NCI-H2107 treated with DMSO at 0.1 percent for 48 hours (cell line): ENCODE data around the gene SHBG.
A peak's percentile ranks its signal among the peaks of the same experiment; 100 is the strongest.
"Not testable (repeated sequence)": the region's sequence is repeated elsewhere in the genome, so short reads cannot be mapped to it uniquely, and the experiment has no call there.

Experiments
- DNase-seq: peaks from one replicate; lab custom pipeline; 2025; ENCODE audit not compliant: unreplicated experiment; lab: John Stamatoyannopoulos, UW

SHBG gene

DNA sequence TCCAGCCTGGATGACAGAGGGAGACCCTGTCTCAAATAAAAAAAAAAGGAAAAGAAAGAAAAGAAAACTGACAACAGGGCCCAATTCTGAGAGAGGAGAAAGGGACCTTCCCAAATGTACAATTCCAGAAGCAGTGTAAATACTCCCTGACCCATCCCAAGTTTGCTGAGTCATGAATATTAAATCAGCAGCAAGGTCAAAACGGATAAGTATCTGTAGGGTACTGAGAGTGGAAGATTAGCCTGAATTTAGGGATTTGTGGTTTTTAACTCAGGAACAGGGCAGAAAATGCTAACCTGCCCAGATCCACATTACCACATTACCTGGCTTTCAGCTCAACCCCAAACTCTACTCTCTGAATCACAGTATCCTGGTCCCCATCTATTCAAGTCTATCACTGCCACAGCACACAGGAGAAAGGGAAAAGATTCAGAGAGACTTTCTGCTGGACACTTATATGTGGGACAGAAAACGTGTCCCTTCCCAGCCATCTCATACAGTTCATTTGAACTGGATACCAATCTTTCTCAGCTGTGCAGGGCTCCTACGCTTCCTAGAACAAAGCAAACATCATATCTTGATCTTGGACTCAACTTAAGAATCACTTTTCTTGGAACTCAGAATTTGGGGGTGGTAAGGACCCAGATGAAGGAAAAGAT lies 18.2 kb upstream of the SHBG start:
- no peak for DNase-seq

DNA sequence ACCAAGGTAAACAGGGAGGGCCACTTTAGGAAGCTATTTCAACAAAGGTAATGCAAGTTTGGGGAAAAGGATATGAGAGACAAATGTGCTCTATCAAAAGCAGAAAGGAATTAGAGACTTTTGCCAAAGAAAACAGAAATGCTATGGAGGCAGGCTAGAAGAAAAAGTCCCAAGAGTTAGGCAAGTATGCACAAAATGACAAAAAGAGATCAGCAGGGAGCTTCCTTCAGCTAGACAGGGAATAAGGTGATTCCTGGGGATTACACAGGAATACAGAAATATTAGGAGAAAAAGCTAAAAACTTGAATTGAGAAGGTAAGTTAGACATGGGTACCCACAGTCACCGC lies 17.7 kb upstream of the SHBG start:
- DNase-seq: no peak

DNA sequence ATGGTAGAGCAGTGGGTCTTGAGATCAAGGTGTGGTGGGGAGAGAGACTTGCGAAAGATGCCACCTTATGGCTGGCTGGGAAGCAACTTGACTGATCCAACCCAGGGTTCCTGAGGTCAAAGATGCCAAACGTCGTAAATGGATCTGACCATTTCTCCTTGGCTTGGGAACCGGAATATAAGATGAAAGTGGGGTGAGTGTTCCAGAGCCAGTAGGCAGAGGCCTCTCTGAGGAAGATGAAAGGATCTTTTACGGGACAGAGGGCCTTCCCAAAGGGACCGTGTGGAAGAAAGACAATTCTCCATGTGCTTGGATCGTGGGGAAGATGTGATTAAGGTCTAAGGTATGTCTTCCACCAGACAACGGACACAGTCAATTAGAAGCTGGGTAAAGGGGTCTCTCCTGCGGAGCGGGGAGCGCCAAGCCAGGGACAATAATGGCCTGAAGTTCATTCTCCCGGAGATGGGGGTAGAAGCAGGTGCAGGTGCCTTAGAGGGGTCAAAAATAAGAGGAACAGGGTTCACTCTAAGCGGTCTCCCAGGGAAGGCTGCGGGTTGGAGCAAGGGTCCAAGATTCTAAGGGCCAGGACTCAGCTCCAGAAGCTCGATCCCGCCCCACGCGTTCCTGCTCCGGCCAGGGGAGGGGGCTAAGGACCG lies 16.0 kb upstream of the SHBG start:
- DNase-seq: no peak

DNA sequence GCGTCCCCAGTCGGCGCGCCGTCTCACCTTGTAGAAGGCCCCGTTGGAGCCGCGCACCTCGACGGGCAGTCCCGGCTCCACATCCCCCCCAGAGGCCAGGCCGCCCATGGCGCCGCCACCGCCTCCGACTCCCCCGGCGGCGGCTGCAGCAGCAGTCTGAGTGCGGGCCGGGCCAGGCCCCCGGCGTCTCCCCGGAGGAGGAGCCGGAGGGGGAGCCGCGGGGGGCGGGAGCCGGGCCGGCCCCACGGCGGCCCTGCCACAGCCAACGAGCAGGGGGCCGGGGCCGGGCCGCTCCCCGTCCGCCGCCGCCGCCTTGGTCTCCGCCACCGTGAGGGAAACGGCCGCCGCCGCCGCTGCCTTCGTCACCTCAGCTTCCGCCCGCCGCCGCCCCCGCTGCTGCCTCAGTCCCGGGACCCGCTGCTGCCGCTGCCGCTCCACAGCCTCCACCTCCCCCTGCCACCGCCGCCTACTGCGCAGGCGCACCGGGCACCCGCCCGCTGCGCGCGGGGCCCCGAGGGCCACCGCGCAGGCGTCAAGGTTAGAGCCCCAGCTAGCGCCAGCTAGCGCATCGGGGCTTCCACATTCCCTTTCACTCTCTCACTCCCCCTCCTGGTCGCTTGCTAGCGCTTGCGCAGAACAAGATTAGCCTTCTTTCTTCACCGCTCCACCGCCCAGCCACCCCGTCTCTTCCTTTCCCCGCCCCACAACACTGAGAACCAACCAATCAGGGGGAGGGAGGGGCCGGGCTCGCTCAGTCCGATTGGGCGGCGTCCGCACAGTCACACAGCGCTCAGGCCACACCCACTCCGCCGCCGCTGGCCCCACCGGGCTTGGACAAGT lies 15.3 kb upstream of the SHBG start, which contains the start of gene FXR2:
Gene FXR2 (minus strand): TSS at position 473 of the 840 bp plus-strand sequence. CDS start 365 bp downstream, at position 108.
- peak; percentile 94 for DNase-seq

DNA sequence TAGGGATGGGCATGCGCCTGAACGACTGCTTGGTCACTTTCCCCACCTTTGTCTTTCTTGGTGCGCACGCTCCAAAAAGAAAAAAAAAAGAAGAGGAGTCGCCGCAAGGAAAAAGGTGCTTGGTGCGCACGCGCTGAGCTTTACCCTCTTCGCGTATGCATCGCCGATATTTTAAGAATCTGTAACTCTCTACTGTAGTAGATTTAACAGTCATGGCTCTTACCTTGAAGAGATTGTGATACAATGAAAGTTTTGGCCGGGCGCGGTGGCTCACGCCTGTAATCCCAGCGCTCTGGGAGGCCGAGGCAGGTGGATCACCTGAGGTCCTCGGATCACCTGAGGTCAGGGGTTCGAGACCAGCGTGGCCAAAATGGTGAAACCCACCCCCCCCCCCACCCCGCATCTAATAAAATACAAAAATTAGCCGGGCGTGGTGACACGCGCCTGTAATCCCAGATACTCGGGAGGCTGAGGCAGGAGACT lies 14.6 kb upstream of the SHBG start:
- no peak for DNase-seq

DNA sequence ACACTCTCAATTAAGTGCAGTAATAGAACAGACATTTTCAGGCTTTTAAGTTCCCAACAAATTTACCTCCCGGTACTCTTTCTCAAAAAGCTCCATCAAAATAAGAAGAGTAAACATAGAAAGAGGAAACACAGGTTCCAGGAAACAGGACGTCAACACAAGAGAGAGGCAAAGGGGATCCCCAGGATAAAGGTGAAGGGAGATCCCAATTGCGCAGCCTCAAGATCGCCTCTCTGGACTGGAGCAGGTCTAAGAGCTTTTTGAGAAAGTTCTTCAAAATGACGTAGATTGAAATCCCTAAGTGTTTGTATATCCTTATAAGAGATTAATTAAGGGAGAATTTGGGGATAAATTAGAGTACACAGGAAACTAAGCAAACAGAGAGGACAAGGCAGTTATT lies 11.3 kb upstream of the SHBG start:
- no peak for DNase-seq

DNA sequence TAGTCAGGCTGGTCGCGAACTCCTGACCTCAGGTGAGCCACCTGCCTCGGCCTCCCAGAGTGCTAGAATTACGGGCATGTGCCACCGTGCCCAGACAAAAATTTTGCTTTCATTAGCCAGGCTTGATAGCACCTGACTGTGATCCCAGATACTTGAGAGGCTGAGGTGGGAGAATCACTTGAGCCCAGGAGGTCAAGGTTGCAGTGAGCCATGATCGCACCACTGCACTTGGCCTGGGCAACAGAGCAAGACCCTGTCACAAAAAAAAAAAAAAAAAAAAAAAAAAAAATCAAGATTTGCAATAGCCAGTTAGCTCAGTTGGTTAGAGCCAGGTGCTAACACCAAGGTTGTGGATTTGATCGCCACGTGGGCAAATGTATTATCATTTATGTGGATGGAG lies 9.1 kb upstream of the SHBG start:
- no peak for DNase-seq

DNA sequence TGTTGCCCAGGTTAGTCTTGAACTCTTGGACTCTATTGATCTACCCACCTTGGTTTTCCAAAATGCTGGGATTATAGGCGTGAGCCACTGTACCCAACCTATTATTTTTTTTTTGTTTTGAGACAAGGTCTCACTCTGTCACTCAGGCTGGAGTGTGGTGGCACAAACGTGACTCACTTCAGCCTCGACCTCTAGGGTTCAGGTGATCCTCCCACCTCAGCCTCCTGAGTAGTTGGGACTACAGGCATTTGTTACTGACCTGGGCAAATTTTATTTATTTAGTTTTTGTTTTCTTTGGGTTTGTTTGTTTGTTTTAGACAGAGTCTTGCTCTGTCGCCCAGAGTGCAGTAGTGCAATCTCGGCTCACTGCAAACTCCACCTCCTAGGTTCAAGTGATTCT lies 6.3 kb upstream of the SHBG start:
- no peak for DNase-seq

DNA sequence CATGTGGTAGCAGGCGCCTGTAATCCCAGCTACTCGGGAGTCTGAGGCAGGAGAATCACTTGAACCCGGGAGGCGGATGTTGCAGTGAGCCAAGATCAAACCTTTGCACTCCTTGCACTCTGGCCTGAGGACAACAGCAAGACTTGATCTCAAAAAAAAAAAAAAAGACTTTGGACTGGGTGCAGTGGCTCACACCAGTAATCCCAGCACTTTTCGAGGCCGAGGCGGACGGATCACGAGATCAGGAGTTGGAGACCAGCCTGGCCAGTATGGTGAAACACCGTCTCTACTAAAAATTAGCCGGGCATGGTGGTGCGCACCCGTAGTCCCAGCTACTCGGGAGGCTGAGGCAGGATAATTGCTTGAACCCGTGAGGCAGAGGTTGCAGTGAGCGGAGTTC lies 4.2 kb upstream of the SHBG start:
- DNase-seq: not testable (repeated sequence)

DNA sequence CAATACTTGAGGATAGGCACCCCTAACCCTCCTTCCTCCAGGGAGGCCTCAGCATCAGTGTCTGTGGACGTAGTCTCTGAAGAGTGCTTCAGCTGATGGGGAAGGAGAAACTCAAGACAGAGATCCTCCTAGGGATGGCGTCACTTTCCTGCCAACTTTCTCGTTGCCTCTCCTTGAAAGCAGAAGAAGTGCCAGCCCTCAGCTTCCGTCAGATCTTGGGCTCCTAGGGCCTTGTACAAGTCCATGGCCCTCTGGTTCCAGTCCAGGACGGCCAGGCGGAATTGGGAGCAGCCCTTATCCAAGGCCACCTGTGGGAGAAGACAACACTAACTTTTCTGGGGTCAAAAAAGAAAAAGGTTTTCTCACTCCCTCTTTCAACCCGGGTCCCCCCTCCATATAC lies 3.6 kb upstream of the SHBG start:
- no peak for DNase-seq

DNA sequence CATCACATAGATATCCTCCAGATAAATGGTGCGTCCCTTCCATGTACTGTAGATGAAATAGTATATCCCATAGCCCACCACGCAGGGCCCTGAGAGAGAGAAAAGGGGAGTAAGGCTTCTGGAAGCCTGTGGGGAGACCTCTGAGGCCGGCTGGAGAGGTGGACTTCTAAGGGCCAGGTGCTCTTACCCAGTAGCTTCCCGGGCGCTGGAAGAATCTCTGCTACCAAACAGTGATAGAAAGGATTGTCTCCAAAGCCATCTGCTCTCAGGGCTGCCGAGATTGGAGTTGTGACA lies 3.0 kb upstream of the SHBG start:
- DNase-seq: no peak

DNA sequence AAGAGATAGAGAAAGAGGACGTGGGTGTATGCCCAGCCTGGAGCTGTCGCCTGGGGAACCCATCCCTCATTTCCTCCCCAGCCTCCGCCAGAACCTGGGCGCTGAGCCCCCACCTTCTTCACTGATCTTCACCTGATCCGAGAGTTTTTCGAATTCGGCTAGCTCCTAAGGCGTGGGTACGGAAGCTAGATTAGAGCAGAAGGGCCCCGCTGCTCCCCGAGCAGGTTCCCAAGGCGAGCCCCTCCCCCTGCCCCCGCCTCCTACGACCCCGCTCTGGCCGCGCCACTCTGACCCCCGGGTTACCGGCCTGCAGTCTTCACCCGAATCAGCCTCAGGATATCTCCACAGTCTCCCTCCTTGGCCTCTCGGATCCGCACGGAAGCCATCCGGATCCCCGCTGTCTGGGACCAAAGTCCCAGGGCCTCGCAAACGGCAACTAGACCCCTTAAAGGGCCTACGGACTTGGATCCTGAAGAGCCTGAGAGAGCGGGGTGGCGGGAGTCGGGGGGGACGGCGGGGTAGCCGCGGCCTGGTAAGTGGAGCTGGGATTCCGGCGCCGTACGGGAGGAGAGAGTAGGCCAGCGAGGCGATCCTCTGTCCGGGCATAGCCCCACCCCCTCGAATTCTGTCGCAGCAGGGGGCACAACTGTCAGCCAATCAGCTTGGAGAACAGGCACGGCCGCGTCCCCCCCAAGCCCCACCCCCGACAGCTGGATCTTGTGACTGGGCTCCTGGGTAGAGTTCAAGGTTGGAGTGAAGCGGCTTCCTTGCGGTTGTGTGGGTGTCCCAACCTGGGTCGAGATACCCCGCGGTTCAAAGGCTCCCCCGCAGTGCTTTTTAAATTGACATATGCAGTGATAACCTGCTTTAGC lies 2.4 kb upstream of the SHBG start, which contains the start of gene SAT2:
Gene SAT2 (minus strand): TSS at position 572 of the 872 bp plus-strand sequence. CDS start 186 bp downstream, at position 386.
- DNase-seq: peak; percentile 18

DNA sequence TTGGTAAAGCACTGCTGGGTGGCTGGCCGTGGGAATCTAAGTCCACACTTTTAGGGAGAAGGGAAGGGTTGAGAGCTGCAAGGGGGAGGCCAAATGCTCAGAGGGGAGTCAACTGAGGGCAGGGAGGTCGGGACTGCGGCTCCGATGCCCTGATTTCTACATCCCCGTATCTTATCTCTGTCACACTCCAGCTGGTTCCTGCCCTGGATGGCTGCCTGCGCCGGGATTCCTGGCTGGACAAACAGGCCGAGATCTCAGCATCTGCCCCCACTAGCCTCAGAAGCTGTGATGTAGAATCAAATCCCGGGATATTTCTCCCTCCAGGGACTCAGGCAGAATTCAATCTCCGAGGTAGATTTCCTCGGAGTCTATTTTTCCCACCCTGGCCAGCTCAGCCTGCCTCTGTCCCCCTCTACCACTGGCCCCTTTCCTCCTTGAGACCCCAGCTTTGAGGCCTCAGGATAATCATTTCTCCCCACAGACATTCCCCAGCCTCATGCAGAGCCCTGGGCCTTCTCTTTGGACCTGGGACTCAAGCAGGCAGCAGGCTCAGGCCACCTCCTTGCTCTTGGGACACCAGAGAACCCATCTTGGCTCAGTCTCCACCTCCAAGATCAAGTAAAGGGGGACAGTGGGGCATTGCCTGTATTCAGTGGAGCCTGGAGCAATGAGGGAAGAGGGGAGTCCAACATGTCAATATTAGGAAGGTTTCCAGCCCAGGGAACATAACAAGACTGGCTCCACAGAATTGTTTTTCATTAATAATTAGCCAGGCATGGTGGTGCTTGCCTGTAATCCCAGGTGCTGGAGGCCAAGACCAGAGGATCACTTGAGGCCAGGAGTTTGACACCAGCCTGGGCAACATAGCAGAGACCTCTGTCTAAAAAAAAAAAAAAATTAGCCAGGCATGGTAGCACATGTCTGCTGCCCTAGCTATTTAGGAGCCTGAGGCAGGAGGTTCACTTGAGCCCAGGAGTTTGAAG lies 1.8 kb downstream of the SHBG start:
- no peak for DNase-seq

DNA sequence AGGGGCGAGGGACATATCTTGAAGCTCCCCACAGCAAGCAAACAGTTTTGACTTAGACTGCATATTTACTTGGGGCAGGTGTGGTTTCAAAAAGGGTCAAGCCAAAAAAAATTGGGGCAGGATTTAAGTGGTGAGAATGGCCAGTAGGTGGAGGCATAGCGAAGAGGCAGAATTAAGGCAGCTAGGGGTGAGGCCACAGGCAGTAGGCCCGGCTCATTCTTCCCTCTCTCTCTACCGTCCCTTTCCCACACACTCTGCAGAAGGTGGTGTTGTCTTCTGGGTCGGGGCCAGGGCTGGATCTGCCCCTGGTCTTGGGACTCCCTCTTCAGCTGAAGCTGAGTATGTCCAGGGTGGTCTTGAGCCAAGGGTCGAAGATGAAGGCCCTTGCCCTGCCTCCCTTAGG lies 2.6 kb downstream of the SHBG start:
- no peak for DNase-seq

DNA sequence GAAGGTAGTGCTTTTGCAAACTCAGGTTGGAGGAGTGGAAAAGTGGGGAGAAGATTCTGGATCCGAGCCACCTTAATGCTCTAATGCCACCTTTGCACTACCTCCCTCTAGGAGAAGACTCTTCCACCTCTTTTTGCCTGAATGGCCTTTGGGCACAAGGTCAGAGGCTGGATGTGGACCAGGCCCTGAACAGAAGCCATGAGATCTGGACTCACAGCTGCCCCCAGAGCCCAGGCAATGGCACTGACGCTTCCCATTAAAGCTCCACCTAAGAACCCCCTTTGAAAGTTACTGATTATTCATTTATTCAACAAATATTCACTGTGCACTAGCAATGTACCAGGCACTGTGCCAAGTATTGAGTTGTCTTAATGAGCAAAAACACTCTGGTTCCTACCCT lies 3.2 kb downstream of the SHBG start:
- DNase-seq: no peak

DNA sequence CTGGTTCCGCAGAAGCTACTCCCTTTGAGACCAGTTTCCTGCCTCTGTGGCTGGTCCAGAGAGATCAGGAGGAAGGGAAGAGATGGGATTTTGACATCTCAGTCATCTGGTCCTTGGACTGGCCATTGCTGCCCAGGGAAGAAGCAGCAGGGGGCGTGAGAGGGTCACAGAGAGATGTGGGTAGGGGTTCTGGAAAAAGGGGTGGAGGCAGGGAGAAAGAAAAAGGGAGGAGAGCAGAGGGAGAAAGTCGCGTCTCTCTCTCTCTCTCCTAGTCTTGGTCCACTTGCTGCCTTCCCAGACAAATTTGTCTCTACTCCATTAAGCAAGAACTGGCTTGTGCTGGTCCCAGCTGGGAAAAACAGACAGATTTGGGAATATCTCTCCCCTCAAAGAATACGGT lies 4.4 kb downstream of the SHBG start:
- no peak for DNase-seq

DNA sequence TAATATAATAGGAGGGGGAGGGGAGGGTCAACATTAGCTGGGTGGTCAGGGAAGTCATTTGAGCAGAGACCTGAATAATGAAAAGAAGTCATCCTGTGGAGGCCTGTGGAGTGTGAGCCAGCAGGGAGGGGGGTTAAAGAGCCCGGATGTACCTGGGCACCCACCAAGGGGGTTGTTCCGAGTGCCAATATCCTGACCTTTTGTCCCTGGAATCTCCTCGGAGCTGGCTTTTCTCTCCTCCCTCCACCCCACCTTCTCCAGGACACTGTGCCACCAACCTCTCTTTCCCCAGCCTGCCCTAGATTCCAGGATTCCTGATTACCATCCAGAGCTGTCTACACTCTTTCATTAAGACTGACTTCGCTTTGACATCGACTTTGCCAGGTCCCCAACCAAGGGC lies 6.2 kb downstream of the SHBG start:
- no peak for DNase-seq

DNA sequence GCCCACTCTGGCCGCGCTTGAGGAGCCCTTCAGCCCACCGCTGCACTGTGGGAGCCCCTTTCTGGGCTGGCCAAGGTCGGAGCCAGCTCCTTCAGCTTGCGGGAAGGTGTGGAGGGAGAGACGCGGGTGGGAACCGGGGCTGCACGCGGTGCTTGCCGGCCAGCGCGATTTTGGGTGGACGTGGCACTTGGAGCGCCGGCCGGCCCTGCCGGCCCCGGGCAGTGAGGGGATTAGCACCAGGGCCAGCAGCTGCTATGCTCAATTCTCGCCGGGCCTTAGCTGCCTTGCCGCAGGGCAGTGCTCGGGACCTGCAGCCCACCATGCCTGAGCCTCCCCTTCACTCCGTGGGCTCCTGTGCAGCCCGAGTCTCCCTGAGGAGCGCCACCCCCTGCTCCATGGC lies 10.8 kb downstream of the SHBG start:
- no peak for DNase-seq

DNA sequence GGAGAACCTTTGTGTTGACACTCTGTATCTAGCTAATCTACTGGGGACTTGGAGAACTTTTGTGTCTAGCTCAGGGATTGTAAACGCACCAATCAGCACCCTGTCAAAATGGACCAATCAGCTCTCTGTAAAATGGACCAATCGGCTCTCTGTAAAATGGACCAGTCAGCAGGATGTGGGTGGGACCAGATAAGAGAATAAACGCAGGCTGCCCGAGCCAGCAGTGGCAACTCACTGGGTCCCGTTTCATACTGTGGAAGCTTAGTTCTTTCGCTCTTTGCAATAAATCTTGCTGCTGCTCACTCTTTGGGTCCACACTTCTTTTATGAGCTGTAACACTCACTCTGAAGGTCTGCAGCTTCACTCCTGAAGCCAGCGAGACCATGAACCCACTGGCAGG lies 11.7 kb downstream of the SHBG start:
- DNase-seq: not testable (repeated sequence)

DNA sequence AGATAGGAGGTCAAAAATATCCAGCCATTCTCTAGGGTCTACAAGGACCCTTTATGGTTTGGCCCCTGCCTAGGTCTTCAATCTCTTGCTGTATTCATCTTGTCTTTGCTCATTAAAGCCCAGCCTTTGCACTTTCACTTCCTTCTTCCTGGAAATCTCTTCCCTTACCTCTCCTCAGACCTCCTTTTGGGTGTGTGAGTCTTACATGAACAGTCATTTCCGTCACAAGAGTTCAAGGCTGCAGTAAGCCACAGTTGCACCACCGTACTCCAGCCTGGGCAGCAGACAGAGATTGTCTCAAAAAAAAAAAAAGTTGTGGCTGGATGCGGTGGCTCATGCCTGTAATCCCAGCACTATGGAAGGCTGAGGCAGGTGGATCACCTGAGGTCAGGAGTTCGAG lies 14.8 kb downstream of the SHBG start:
- no peak for DNase-seq
